T-helper 1 cell treated with Interleukin-12 subunit alpha and Interleukin-12 subunit beta and Interleukin-4 antibody, amounts not matched to agents 30 ng/mL and 1 ng/mL, for 36 hours (primary cell): Measurements from ENCODE around the gene IPPK. TPM values are rescaled to one million over a fixed set of nuclear protein-coding genes. Genes with fewer than 3 reads are reported as not detected.

Experiments used
- intact Hi-C: fragments of 100-400 bp; cut with micrococcal nuclease; formaldehyde crosslinking; loops from one replicate; pipeline ENCODE4 v1.15.1; 2024
- total RNA-seq: library from RNA; stranded (reverse); gene quantifications from 2 replicates; pipeline ENCODE4 v1.2.3, GENCODE V29; 2022

Gene IPPK
- total RNA-seq, 1 donor from 2014 or later, result 17.5 TPM

- intact Hi-C loops, result no loop called here
These were observed 34.6 kb upstream of the IPPK start for GRCh38 chr9:92704528-92704927.

- intact Hi-C loops, result no loop called here
These were observed 26.7 kb upstream of the IPPK start for GRCh38 chr9:92696619-92697018.

- intact Hi-C loops, result no loop called here
These were observed 17.0 kb upstream of the IPPK start for GRCh38 chr9:92686954-92687353.

- intact Hi-C loops, result no loop called here
These were observed 15.1 kb upstream of the IPPK start for GRCh38 chr9:92685022-92685421.

- intact Hi-C loops, result no loop called here
These were observed 12.3 kb upstream of the IPPK start for GRCh38 chr9:92682269-92682668.

- intact Hi-C loops, result no loop called here
These were observed 10.5 kb upstream of the IPPK start for GRCh38 chr9:92680166-92681119.

GRCh38 chr9:92679413-92680165, 9.7 kb upstream of the IPPK start:
- intact Hi-C loops, result loop anchor here (10.0 kb wide), 1 partner anchor 1485 kb away; no protein-coding TSS in a partner anchor

GRCh38 chr9:92671323-92671722, 1.4 kb upstream of the IPPK start:
- intact Hi-C loops, result loop anchor here (2.0 to 10.0 kb wide), 3 partner anchors 265 to 1493 kb away; partner anchors contain the start of gene FAM120AOS

GRCh38 chr9:92669527-92669889, 423 bp downstream of the IPPK start:
- intact Hi-C loops, result no loop called here

- intact Hi-C loops, result no loop called here
These were observed 995 bp downstream of the IPPK start for GRCh38 chr9:92668746-92669526.

- intact Hi-C loops, result no loop called here
These were observed 2.9 kb downstream of the IPPK start for GRCh38 chr9:92666912-92667532.

- intact Hi-C loops, result no loop called here
These were observed 3.7 kb downstream of the IPPK start for GRCh38 chr9:92666236-92666635.

GRCh38 chr9:92665836-92666235, 4.1 kb downstream of the IPPK start:
- intact Hi-C loops, result loop anchor here (2.0 kb wide), 1 partner anchor 333 kb away; no protein-coding TSS in a partner anchor

GRCh38 chr9:92664394-92665152, 5.4 kb downstream of the IPPK start:
- intact Hi-C loops, result loop anchor here (2.0 kb wide), 1 partner anchor 332 kb away; no protein-coding TSS in a partner anchor

- intact Hi-C loops, result loop anchor here (2.0 kb wide), 1 partner anchor 331 kb away; no protein-coding TSS in a partner anchor
These were observed 6.0 kb downstream of the IPPK start for GRCh38 chr9:92663951-92664350.

GRCh38 chr9:92663126-92663525, 6.8 kb downstream of the IPPK start:
- intact Hi-C loops, result no loop called here

GRCh38 chr9:92661743-92662142, 8.2 kb downstream of the IPPK start:
- intact Hi-C loops, result no loop called here

GRCh38 chr9:92661127-92661526, 8.8 kb downstream of the IPPK start:
- intact Hi-C loops, result no loop called here

GRCh38 chr9:92660266-92660665, 9.7 kb downstream of the IPPK start:
- intact Hi-C loops, result no loop called here

GRCh38 chr9:92659601-92660000, 10.3 kb downstream of the IPPK start:
- intact Hi-C loops, result no loop called here
